Measurements from ENCODE around the gene ODF2L. TPM values are rescaled to one million over a fixed set of nuclear protein-coding genes. Genes with fewer than 3 reads are reported as not detected.

ODF2L gene
- total RNA-seq, 1 donor from 2014 or later, result 84.5 TPM

- Mint-ChIP-seq H3K4me3 (ENCODE audit: unreplicated experiment) (no peak overlapping the region), H3K27me3 (ENCODE audit: unreplicated experiment) (no peaks in the 10 kb centered on the region), H3K27ac (ENCODE audit: unreplicated experiment) (no peak overlapping the region), H3K36me3 (ENCODE audit: low read depth, unreplicated experiment) (no peaks in the 10 kb centered on the region), H3K9me3 (ENCODE audit: unreplicated experiment) (no peaks in the 10 kb centered on the region), H3K4me1 (ENCODE audit: unreplicated experiment) (no peaks in the 10 kb centered on the region)
- no peak for TF ChIP-seq CTCF (IDR thresholded peaks at IDR 0.05; ENCODE audit: unreplicated experiment)
- DNase-seq (ENCODE audit: low spot score), result no peak
Observed at GRCh38 chr1:86324130-86324822, 71.8 kb downstream of the ODF2L start.

GRCh38 chr1:86322241-86322640, 73.9 kb downstream of the ODF2L start:
- Mint-ChIP-seq H3K36me3 (ENCODE audit: low read depth, unreplicated experiment) (no peaks in the 10 kb centered on the region), H3K9me3 (ENCODE audit: unreplicated experiment) (no peaks in the 10 kb centered on the region), H3K4me3 (ENCODE audit: unreplicated experiment) (no peak overlapping the region), H3K4me1 (ENCODE audit: unreplicated experiment) (no peaks in the 10 kb centered on the region), H3K27me3 (ENCODE audit: unreplicated experiment) (no peaks in the 10 kb centered on the region), H3K27ac (ENCODE audit: unreplicated experiment) (no peak overlapping the region)
- no peak for TF ChIP-seq CTCF (IDR thresholded peaks at IDR 0.05; ENCODE audit: unreplicated experiment)
- no peak for DNase-seq (ENCODE audit: low spot score)

- Mint-ChIP-seq H3K4me3 (ENCODE audit: unreplicated experiment) (no peak overlapping the region), H3K27me3 (ENCODE audit: unreplicated experiment) (no peaks in the 10 kb centered on the region), H3K36me3 (ENCODE audit: low read depth, unreplicated experiment) (no peaks in the 10 kb centered on the region), H3K4me1 (ENCODE audit: unreplicated experiment) (no peaks in the 10 kb centered on the region), H3K9me3 (ENCODE audit: unreplicated experiment) (no peaks in the 10 kb centered on the region), H3K27ac (ENCODE audit: unreplicated experiment) (no peak overlapping the region)
- DNase-seq (ENCODE audit: low spot score), result no peak
- no peak for TF ChIP-seq CTCF (IDR thresholded peaks at IDR 0.05; ENCODE audit: unreplicated experiment)
Observed at GRCh38 chr1:86318436-86318835, 77.7 kb downstream of the ODF2L start.

- Mint-ChIP-seq H3K36me3 (ENCODE audit: low read depth, unreplicated experiment) (no peaks in the 10 kb centered on the region), H3K4me1 (ENCODE audit: unreplicated experiment) (no peaks in the 10 kb centered on the region), H3K27ac (ENCODE audit: unreplicated experiment) (no peak overlapping the region), H3K27me3 (ENCODE audit: unreplicated experiment) (no peaks in the 10 kb centered on the region), H3K4me3 (ENCODE audit: unreplicated experiment) (no peak overlapping the region), H3K9me3 (ENCODE audit: unreplicated experiment) (no peaks in the 10 kb centered on the region)
- no peak for DNase-seq (ENCODE audit: low spot score)
- TF ChIP-seq CTCF (IDR thresholded peaks at IDR 0.05; ENCODE audit: unreplicated experiment), result no peak
Observed at GRCh38 chr1:86317926-86318325, 78.2 kb downstream of the ODF2L start.

- no peak overlapping the region for H3K4me3 Mint-ChIP-seq (ENCODE audit: unreplicated experiment)
- no peaks in the 10 kb centered on the region for H3K4me1 Mint-ChIP-seq (ENCODE audit: unreplicated experiment)
- no peaks in the 10 kb centered on the region for H3K36me3 Mint-ChIP-seq (ENCODE audit: low read depth, unreplicated experiment)
- no peak for DNase-seq (ENCODE audit: low spot score)
- H3K27ac Mint-ChIP-seq (ENCODE audit: unreplicated experiment), result no peak overlapping the region
- H3K27me3 Mint-ChIP-seq (ENCODE audit: unreplicated experiment), result no peaks in the 10 kb centered on the region
- TF ChIP-seq CTCF (IDR thresholded peaks at IDR 0.05; ENCODE audit: unreplicated experiment), result no peak
- no peaks in the 10 kb centered on the region for H3K9me3 Mint-ChIP-seq (ENCODE audit: unreplicated experiment)
Observed at GRCh38 chr1:86305731-86306130, 90.4 kb downstream of the ODF2L start.

All from endothelial cell (in vitro differentiated cells).